Breast epithelium (tissue), 4 donors: ENCODE data around the gene SLC26A5. TPM values are rescaled to one million over a fixed set of nuclear protein-coding genes. Genes with fewer than 3 reads are reported as not detected.

Source experiments
- DNase-seq, 2 donors: peaks; one replicate each; pipeline ENCODE4 v3.0.0-alpha.2; 2019; ENCODE audit warnings: low spot score in 2 of 2
- H3K27ac ChIP-seq, 2 donors: fragments of 200-600 bp; sonication (generic) in 1 of 2; one replicate each; pipeline ENCODE4 v1.5.1; 2016 to 2019; ENCODE audit warnings: mild to moderate bottlenecking in 1 of 2
- H3K27me3 ChIP-seq, 2 donors: fragments of 200-600 bp; sonication (generic) in 1 of 2; one replicate each; pipeline versions ENCODE4 v1.5.1 to v1.6.0; 2017 to 2019; ENCODE audit warnings: control low read depth in 1 of 2, mild to moderate bottlenecking in 1 of 2
- H3K36me3 ChIP-seq: fragments of 200-600 bp; one replicate; pipeline ENCODE4 v1.5.1; 2019
- H3K4me1 ChIP-seq, 2 donors: fragments of 200-600 bp; sonication (generic); one replicate each; pipeline ENCODE4 v1.5.1; 2016 to 2019; ENCODE audit warnings: control low read depth in 1 of 2
- H3K4me3 ChIP-seq, 3 donors: fragments of 200-600 bp; sonication (generic); 1 replicate in 2 of 3; 2 replicates in 1 of 3; pipeline ENCODE4 v1.5.1; 2016 to 2019; ENCODE audit warnings: mild to moderate bottlenecking in 3 of 3, moderate library complexity in 2 of 3
- H3K9me3 ChIP-seq, 2 donors: fragments of 200-600 bp; sonication (generic) in 1 of 2; one replicate each; pipeline ENCODE4 v1.5.1; 2016 to 2019; ENCODE audit warnings: control low read depth in 1 of 2
- CTCF ChIP-seq, 3 donors: fragments of 450-650 bp; IDR thresholded peaks; one replicate each; pipeline ENCODE4 v1.5.1; 2016 to 2017; ENCODE audit warnings: antibody characterized with exemption in 3 of 3, mild to moderate bottlenecking in 3 of 3, moderate library complexity in 3 of 3
- POLR2A ChIP-seq: fragments of 450-650 bp; IDR thresholded peaks from one replicate; pipeline ENCODE4 v1.6.1; 2016; ENCODE audit warnings: antibody characterized with exemption, mild to moderate bottlenecking, moderate library complexity
- POLR2AphosphoS5 ChIP-seq, 3 donors: sonication (generic); formaldehyde crosslinking; IDR thresholded peaks; one replicate each; pipeline ENCODE4 v1.6.1; 2017; ENCODE audit warnings: antibody characterized with exemption in 3 of 3
- intact Hi-C: fragments of 100-400 bp; cut with DNase I; formaldehyde crosslinking; loops from one replicate; pipeline ENCODE4 v1.15.1; 2023; ENCODE audit warnings: low total_unique reads
- total RNA-seq, 3 donors: library from RNA; depleted of rRNA; stranded (reverse); fragments of >200 nt; gene quantifications; one replicate each; pipeline ENCODE4 v1.1.0, GENCODE V29; 2016

SLC26A5 gene
- total RNA-seq, 3 donors from 2014 or later, result 0.48 to 3.6 (median 1.0) TPM

GRCh38 chr7:103346396-103346795 is 99.6 kb downstream of the SLC26A5 start:
- H3K36me3 ChIP-seq, result peaks cover 4% of the 10 kb centered on the region
- intact Hi-C loops, result no loop called here
- no peaks in the 10 kb centered on the region for H3K9me3 ChIP-seq
- no peaks in the 10 kb centered on the region for H3K27me3 ChIP-seq
- TF ChIP-seq POLR2AphosphoS5 (IDR thresholded peaks at IDR 0.05) (no peak), POLR2A (no peak), CTCF (IDR thresholded peaks at IDR 0.05) (no peak)
- DNase-seq, result no peak
- H3K4me1 ChIP-seq, result peaks cover 0 to 7% of the 10 kb centered on the region in 2 donors
- H3K27ac ChIP-seq, result no peak overlapping the region
- no peak overlapping the region for H3K4me3 ChIP-seq

- peaks cover 0 to 7% of the 10 kb centered on the region in 2 donors for H3K4me1 ChIP-seq
- H3K36me3 ChIP-seq, result peaks cover 5% of the 10 kb centered on the region
- intact Hi-C loops, result no loop called here
- H3K9me3 ChIP-seq, result no peaks in the 10 kb centered on the region
- TF ChIP-seq POLR2AphosphoS5 (IDR thresholded peaks at IDR 0.05) (peak; percentile 64 to 92 (median 91)), POLR2A (no peak)
- DNase-seq, result peak; percentile 81 to 82
- peak within 1 kb of the TSS; percentile 95 to 97 (median 96) for H3K4me3 ChIP-seq
- peak within 1 kb of the TSS; percentile 90 to 91 for H3K27ac ChIP-seq
- no peaks in the 10 kb centered on the region for H3K27me3 ChIP-seq
Observed at GRCh38 chr7:103344453-103345149, 101.4 kb downstream of the SLC26A5 start, which contains the start of gene DNAJC2. TSS of gene DNAJC2 (minus strand) at chr7:103344767. CDS start at chr7:103344622, 145 bp downstream.

GRCh38 chr7:103343758-103344452 is 102.1 kb downstream of the SLC26A5 start:
- Histone ChIP-seq H3K4me3 (peak overlapping the region; percentile 95 to 97 (median 96)), H3K36me3 (peaks cover 5% of the 10 kb centered on the region), H3K27ac (peak overlapping the region; percentile 90 to 91), H3K4me1 (peaks cover 0 to 3% of the 10 kb centered on the region in 2 donors), H3K27me3 (no peaks in the 10 kb centered on the region), H3K9me3 (no peaks in the 10 kb centered on the region)
- TF ChIP-seq CTCF (IDR thresholded peaks at IDR 0.05) (no peak), POLR2AphosphoS5 (IDR thresholded peaks at IDR 0.05) (no peak), POLR2A (no peak)
- no peak for DNase-seq
- intact Hi-C loops, result no loop called here

GRCh38 chr7:103343332-103343731 is 102.7 kb downstream of the SLC26A5 start:
- Histone ChIP-seq H3K9me3 (no peaks in the 10 kb centered on the region), H3K36me3 (peaks cover 5% of the 10 kb centered on the region), H3K27me3 (no peaks in the 10 kb centered on the region), H3K4me3 (peak overlapping the region; percentile 95 to 97 (median 96)), H3K27ac (peak overlapping the region in 1 of 2 donors; percentile 90), H3K4me1 (no peaks in the 10 kb centered on the region)
- intact Hi-C loops, result no loop called here
- no peak for TF ChIP-seq CTCF (IDR thresholded peaks at IDR 0.05)
- no peak for TF ChIP-seq POLR2AphosphoS5 (IDR thresholded peaks at IDR 0.05)
- TF ChIP-seq POLR2A, result no peak
- no peak for DNase-seq

GRCh38 chr7:103341466-103341865 is 104.5 kb downstream of the SLC26A5 start:
- TF ChIP-seq POLR2AphosphoS5 (IDR thresholded peaks at IDR 0.05) (no peak), POLR2A (no peak), CTCF (IDR thresholded peaks at IDR 0.05) (no peak)
- peaks cover 5% of the 10 kb centered on the region for H3K36me3 ChIP-seq
- intact Hi-C loops, result no loop called here
- no peak for DNase-seq
- H3K9me3 ChIP-seq, result no peaks in the 10 kb centered on the region
- H3K4me3 ChIP-seq, result no peak overlapping the region
- no peak overlapping the region for H3K27ac ChIP-seq
- H3K27me3 ChIP-seq, result no peaks in the 10 kb centered on the region
- no peaks in the 10 kb centered on the region for H3K4me1 ChIP-seq
